HL-60 (cell line): ENCODE measurements around the gene CDC42EP4.

Experiments used
- DNase-seq, 2 experiments: peaks; one replicate each; pipeline ENCODE4 v3.0.0-alpha.2; 2010 to 2020; ENCODE audit warnings: low read depth in 1 of 2, low spot score in 1 of 2
- H3K27ac ChIP-seq: fragments of 250-450 bp; sonication (Bioruptor Pico); replicated peaks from 2 replicates; pipeline ENCODE4 v1.5.1; 2020; ENCODE audit warnings: mild to moderate bottlenecking, moderate library complexity
- H3K27me3 ChIP-seq: fragments of 250-450 bp; sonication (Bioruptor Pico); 2 replicates; pipeline ENCODE4 v1.5.1; 2021; ENCODE audit warnings: mild to moderate bottlenecking, moderate library complexity; ENCODE audit not compliant: insufficient read depth, poor library complexity, severe bottlenecking
- H3K4me3 ChIP-seq: replicated peaks from 2 replicates; pipeline ENCODE4 v1.5.1; 2011; ENCODE audit warnings: mild to moderate bottlenecking, control low read depth, low read length; ENCODE audit not compliant: insufficient read depth
- GABPA ChIP-seq: IDR thresholded peaks from 2 replicates; pipeline ENCODE4 v1.6.1; 2012; ENCODE audit warnings: low read depth
- POLR2AphosphoS5 ChIP-seq: IDR thresholded peaks from 2 replicates; pipeline ENCODE4 v1.6.1; 2012; ENCODE audit warnings: low read depth
- SPI1 ChIP-seq: IDR thresholded peaks from 2 replicates; pipeline ENCODE4 v1.6.1; 2012; ENCODE audit warnings: low read depth, mild to moderate bottlenecking, borderline replicate concordance
- TF ChIP-seq, protein P1 (sequence below): IDR thresholded peaks from one replicate; pipeline ENCODE4 v1.5.1; 2011; ENCODE audit warnings: low read length, control low read depth, inconsistent platforms; ENCODE audit not compliant: insufficient read depth
- TF ChIP-seq, protein P2 (sequence below): IDR thresholded peaks from 2 replicates; pipeline ENCODE4 v1.6.1; 2012; ENCODE audit warnings: low read depth; ENCODE audit not compliant: insufficient replicate concordance

CDC42EP4 gene

DNA sequence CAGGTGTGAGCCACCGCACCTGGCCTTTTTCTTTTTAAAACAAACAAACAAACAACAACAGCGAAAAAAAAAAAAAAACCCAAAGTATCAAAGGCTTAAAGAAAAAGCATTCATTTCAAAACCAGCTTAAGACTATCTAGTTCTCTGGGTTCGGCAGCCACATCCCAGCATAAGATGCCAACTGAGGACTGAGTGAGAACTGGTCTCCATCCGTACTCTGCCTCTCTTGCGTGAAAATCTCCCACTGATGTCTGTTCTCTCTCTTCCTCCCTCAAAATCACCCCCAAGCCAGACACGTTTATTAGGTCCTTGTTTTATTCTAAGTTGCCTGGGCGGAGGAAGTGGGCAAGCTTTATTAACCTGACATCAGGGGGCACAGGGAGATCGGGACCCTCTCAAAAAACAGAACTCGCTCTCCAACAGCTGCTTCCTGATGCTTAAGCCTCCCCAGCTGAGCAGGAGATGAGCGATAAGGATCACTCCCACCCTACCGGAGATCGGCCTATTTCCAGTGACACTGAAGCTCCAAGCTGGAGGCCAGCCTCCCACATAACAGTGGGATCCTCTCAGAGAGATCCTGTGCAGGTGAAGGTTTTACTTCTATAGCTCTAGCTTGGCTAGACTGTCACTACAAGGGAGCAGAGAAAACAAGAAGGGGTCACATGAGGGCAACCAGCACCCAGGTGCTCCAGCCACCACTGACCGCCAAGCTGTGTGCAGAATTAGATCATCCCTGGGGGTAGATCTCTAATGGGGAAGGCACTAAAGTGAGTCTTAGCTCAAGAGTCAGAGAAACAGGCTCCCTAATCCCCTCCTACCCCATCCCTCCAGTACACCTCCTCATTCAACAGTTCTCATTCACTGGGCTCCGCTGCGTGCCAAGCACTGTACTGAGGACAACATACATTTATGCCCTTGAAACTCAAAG is 13.6 kb downstream of the CDC42EP4 start:
- no peak for TF ChIP-seq GABPA
- TF ChIP-seq SPI1: no peak
- no peak for TF ChIP-seq POLR2AphosphoS5
- TF ChIP-seq, protein P1, sequence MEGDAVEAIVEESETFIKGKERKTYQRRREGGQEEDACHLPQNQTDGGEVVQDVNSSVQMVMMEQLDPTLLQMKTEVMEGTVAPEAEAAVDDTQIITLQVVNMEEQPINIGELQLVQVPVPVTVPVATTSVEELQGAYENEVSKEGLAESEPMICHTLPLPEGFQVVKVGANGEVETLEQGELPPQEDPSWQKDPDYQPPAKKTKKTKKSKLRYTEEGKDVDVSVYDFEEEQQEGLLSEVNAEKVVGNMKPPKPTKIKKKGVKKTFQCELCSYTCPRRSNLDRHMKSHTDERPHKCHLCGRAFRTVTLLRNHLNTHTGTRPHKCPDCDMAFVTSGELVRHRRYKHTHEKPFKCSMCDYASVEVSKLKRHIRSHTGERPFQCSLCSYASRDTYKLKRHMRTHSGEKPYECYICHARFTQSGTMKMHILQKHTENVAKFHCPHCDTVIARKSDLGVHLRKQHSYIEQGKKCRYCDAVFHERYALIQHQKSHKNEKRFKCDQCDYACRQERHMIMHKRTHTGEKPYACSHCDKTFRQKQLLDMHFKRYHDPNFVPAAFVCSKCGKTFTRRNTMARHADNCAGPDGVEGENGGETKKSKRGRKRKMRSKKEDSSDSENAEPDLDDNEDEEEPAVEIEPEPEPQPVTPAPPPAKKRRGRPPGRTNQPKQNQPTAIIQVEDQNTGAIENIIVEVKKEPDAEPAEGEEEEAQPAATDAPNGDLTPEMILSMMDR: no peak
- TF ChIP-seq, protein P2, sequence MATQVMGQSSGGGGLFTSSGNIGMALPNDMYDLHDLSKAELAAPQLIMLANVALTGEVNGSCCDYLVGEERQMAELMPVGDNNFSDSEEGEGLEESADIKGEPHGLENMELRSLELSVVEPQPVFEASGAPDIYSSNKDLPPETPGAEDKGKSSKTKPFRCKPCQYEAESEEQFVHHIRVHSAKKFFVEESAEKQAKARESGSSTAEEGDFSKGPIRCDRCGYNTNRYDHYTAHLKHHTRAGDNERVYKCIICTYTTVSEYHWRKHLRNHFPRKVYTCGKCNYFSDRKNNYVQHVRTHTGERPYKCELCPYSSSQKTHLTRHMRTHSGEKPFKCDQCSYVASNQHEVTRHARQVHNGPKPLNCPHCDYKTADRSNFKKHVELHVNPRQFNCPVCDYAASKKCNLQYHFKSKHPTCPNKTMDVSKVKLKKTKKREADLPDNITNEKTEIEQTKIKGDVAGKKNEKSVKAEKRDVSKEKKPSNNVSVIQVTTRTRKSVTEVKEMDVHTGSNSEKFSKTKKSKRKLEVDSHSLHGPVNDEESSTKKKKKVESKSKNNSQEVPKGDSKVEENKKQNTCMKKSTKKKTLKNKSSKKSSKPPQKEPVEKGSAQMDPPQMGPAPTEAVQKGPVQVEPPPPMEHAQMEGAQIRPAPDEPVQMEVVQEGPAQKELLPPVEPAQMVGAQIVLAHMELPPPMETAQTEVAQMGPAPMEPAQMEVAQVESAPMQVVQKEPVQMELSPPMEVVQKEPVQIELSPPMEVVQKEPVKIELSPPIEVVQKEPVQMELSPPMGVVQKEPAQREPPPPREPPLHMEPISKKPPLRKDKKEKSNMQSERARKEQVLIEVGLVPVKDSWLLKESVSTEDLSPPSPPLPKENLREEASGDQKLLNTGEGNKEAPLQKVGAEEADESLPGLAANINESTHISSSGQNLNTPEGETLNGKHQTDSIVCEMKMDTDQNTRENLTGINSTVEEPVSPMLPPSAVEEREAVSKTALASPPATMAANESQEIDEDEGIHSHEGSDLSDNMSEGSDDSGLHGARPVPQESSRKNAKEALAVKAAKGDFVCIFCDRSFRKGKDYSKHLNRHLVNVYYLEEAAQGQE: no peak
- H3K27ac ChIP-seq: no peak overlapping the region
- no peak for DNase-seq
- no peak overlapping the region for H3K4me3 ChIP-seq
- H3K27me3 ChIP-seq: no peaks in the 10 kb centered on the region

DNA sequence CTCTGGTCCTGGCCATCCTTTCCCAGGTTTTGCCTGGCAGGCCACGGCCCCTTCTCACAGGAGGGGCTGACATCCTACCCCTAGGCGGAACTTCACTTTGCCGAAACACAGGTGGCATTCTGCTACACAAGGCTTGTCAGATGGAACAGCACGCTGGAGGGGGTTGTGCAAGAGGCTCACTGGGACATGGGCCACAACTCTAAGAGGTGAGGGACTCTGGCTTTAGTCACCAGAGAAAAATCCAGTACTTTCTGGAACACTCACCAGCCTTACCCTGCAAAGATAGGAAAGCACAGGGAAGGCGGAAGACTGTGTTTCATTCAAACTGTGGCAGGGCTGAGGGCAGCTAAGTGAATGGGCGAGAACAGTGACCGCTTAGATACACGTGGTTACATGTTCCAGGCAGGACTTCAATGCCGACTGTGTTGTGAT is 18.3 kb downstream of the CDC42EP4 start:
- Histone ChIP-seq H3K27ac (no peak overlapping the region), H3K27me3 (no peaks in the 10 kb centered on the region), H3K4me3 (no peak overlapping the region)
- TF ChIP-seq, protein P2: no peak
- TF ChIP-seq, protein P1: no peak
- TF ChIP-seq SPI1 (no peak), POLR2AphosphoS5 (no peak), GABPA (no peak)
- peak in 1 of 2 experiments; percentile 48 for DNase-seq

DNA sequence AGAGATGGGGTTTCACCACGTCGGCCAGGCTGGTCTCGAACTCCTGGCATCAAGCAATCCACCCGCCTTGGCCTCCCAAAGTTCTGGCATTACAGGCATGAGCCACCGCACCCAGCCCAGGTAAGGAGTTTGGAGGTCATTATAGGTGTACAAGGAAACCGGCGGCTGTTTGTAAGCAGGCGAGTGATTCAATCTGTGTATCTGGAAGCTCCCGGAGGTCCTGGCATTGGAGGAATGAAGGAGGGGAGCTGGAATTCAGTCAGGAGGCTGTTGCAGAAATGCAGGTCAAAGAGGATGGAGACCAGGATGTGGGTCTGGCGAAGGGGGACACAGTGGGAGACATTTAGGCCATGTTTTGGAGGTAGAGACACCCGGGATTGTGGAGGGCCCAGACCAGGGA is 18.8 kb downstream of the CDC42EP4 start:
- no peak overlapping the region for H3K4me3 ChIP-seq
- H3K27ac ChIP-seq: no peak overlapping the region
- no peak for DNase-seq
- no peaks in the 10 kb centered on the region for H3K27me3 ChIP-seq
- TF ChIP-seq, protein P2: no peak
- TF ChIP-seq GABPA (no peak), SPI1 (no peak), POLR2AphosphoS5 (no peak)
- TF ChIP-seq, protein P1: no peak
